ENCODE measurements around the gene STAP2.
A peak's percentile ranks its signal among the peaks of the same experiment; 100 is the strongest.
"Not testable (repeated sequence)": the region's sequence is repeated elsewhere in the genome, so short reads cannot be mapped to it uniquely, and the experiment has no call there.

STAP2 gene

GRCh38 chr19:4329858-4330257 lies 8.8 kb downstream of the STAP2 start:
- Histone ChIP-seq H3K4me1 (ENCODE audit: insufficient read depth, low read length) (peaks cover 13% of the 10 kb centered on the region), H3K27me3 (ENCODE audit: control insufficient read depth in 1 of 2, insufficient read depth in 2 of 2, low read length in 2 of 2) (peaks cover 0 to 26% of the 10 kb centered on the region in 2 donors), H3K36me3 (ENCODE audit: insufficient read depth, low read length) (no peaks in the 10 kb centered on the region), H3K27ac (ENCODE audit: low read depth, low read length) (no peak overlapping the region), H3K9ac (ENCODE audit: low read length) (no peak overlapping the region), H3K9me3 (ENCODE audit: low read length) (no peaks in the 10 kb centered on the region), H3K4me3 (ENCODE audit: low read depth in 1 of 2, low read length in 2 of 2) (no peak overlapping the region)

GRCh38 chr19:4328991-4329681 lies 9.5 kb downstream of the STAP2 start:
- H3K36me3 ChIP-seq (ENCODE audit: insufficient read depth, low read length); H3K9ac ChIP-seq (ENCODE audit: low read length); H3K9me3 ChIP-seq (ENCODE audit: low read length); H3K27ac ChIP-seq (ENCODE audit: low read depth, low read length): not testable (repeated sequence)
- peak overlapping the region in 1 of 2 donors; percentile 47 for H3K4me3 ChIP-seq (ENCODE audit: low read depth in 1 of 2, low read length in 2 of 2)
- H3K4me1 ChIP-seq (ENCODE audit: insufficient read depth, low read length): peaks cover 13% of the 10 kb centered on the region
- peaks cover 0 to 26% of the 10 kb centered on the region in 2 donors for H3K27me3 ChIP-seq (ENCODE audit: control insufficient read depth in 1 of 2, insufficient read depth in 2 of 2, low read length in 2 of 2)

- Histone ChIP-seq H3K36me3 (ENCODE audit: insufficient read depth, low read length) (no peaks in the 10 kb centered on the region), H3K9ac (ENCODE audit: low read length) (no peak overlapping the region), H3K27ac (ENCODE audit: low read depth, low read length) (no peak overlapping the region), H3K4me1 (ENCODE audit: insufficient read depth, low read length) (peaks cover 13% of the 10 kb centered on the region), H3K9me3 (ENCODE audit: low read length) (no peaks in the 10 kb centered on the region), H3K4me3 (ENCODE audit: low read depth in 1 of 2, low read length in 2 of 2) (peak overlapping the region in 1 of 2 donors; percentile 63), H3K27me3 (ENCODE audit: control insufficient read depth in 1 of 2, insufficient read depth in 2 of 2, low read length in 2 of 2) (peaks cover 0 to 26% of the 10 kb centered on the region in 2 donors)
These were observed 10.2 kb downstream of the STAP2 start for GRCh38 chr19:4328243-4328990.

GRCh38 chr19:4327877-4328242 lies 10.8 kb downstream of the STAP2 start:
- peaks cover 13% of the 10 kb centered on the region for H3K4me1 ChIP-seq (ENCODE audit: insufficient read depth, low read length)
- H3K27ac ChIP-seq (ENCODE audit: low read depth, low read length): no peak overlapping the region
- H3K36me3 ChIP-seq (ENCODE audit: insufficient read depth, low read length): no peaks in the 10 kb centered on the region
- H3K9ac ChIP-seq (ENCODE audit: low read length): peak overlapping the region; percentile 44
- no peaks in the 10 kb centered on the region for H3K9me3 ChIP-seq (ENCODE audit: low read length)
- peaks cover 0 to 26% of the 10 kb centered on the region in 2 donors for H3K27me3 ChIP-seq (ENCODE audit: control insufficient read depth in 1 of 2, insufficient read depth in 2 of 2, low read length in 2 of 2)
- H3K4me3 ChIP-seq (ENCODE audit: low read depth in 1 of 2, low read length in 2 of 2): peak overlapping the region; percentile 27 to 63

GRCh38 chr19:4327252-4327876 lies 11.3 kb downstream of the STAP2 start:
- Histone ChIP-seq H3K36me3 (ENCODE audit: insufficient read depth, low read length) (no peaks in the 10 kb centered on the region), H3K4me1 (ENCODE audit: insufficient read depth, low read length) (peaks cover 13% of the 10 kb centered on the region), H3K27me3 (ENCODE audit: control insufficient read depth in 1 of 2, insufficient read depth in 2 of 2, low read length in 2 of 2) (peaks cover 0 to 26% of the 10 kb centered on the region in 2 donors), H3K9me3 (ENCODE audit: low read length) (no peaks in the 10 kb centered on the region), H3K27ac (ENCODE audit: low read depth, low read length) (no peak overlapping the region), H3K9ac (ENCODE audit: low read length) (peak overlapping the region; percentile 44), H3K4me3 (ENCODE audit: low read depth in 1 of 2, low read length in 2 of 2) (peak overlapping the region; percentile 27 to 63)

- peak overlapping the region in 1 of 2 donors; percentile 63 for H3K4me3 ChIP-seq (ENCODE audit: low read depth in 1 of 2, low read length in 2 of 2)
These were observed 11.8 kb downstream of the STAP2 start for GRCh38 chr19:4326837-4327251.

GRCh38 chr19:4326215-4326836 lies 12.3 kb downstream of the STAP2 start:
- Histone ChIP-seq H3K4me3 (ENCODE audit: low read depth in 1 of 2, low read length in 2 of 2) (no peak overlapping the region), H3K27me3 (ENCODE audit: control insufficient read depth in 1 of 2, insufficient read depth in 2 of 2, low read length in 2 of 2) (peaks cover 0 to 26% of the 10 kb centered on the region in 2 donors), H3K4me1 (ENCODE audit: insufficient read depth, low read length) (peaks cover 13% of the 10 kb centered on the region), H3K9ac (ENCODE audit: low read length) (no peak overlapping the region), H3K9me3 (ENCODE audit: low read length) (no peaks in the 10 kb centered on the region), H3K27ac (ENCODE audit: low read depth, low read length) (no peak overlapping the region), H3K36me3 (ENCODE audit: insufficient read depth, low read length) (no peaks in the 10 kb centered on the region)

More at GRCh38 chr19:4326837-4327251, 11.8 kb downstream of the STAP2 start:
- H3K27me3 ChIP-seq (ENCODE audit: control insufficient read depth in 1 of 2, insufficient read depth in 2 of 2, low read length in 2 of 2): peaks cover 0 to 26% of the 10 kb centered on the region in 2 donors
- H3K27ac ChIP-seq (ENCODE audit: low read depth, low read length): no peak overlapping the region
- H3K4me1 ChIP-seq (ENCODE audit: insufficient read depth, low read length): peaks cover 13% of the 10 kb centered on the region
- no peaks in the 10 kb centered on the region for H3K9me3 ChIP-seq (ENCODE audit: low read length)
- no peaks in the 10 kb centered on the region for H3K36me3 ChIP-seq (ENCODE audit: insufficient read depth, low read length)
- H3K9ac ChIP-seq (ENCODE audit: low read length): no peak overlapping the region

GRCh38 chr19:4324228-4324627 lies 14.4 kb downstream of the STAP2 start:
- no peaks in the 10 kb centered on the region for H3K9me3 ChIP-seq (ENCODE audit: low read length)
- H3K4me1 ChIP-seq (ENCODE audit: insufficient read depth, low read length): peaks cover 13% of the 10 kb centered on the region
- H3K9ac ChIP-seq (ENCODE audit: low read length): no peak overlapping the region
- no peaks in the 10 kb centered on the region for H3K36me3 ChIP-seq (ENCODE audit: insufficient read depth, low read length)
- H3K27ac ChIP-seq (ENCODE audit: low read depth, low read length): no peak overlapping the region
- no peak overlapping the region for H3K4me3 ChIP-seq (ENCODE audit: low read depth in 1 of 2, low read length in 2 of 2)
- peaks cover 0 to 26% of the 10 kb centered on the region in 2 donors for H3K27me3 ChIP-seq (ENCODE audit: control insufficient read depth in 1 of 2, insufficient read depth in 2 of 2, low read length in 2 of 2)

- peaks cover 0 to 25% of the 10 kb centered on the region in 2 donors for H3K27me3 ChIP-seq (ENCODE audit: control insufficient read depth in 1 of 2, insufficient read depth in 2 of 2, low read length in 2 of 2)
- H3K27ac ChIP-seq (ENCODE audit: low read depth, low read length): no peak overlapping the region
- no peaks in the 10 kb centered on the region for H3K36me3 ChIP-seq (ENCODE audit: insufficient read depth, low read length)
- no peaks in the 10 kb centered on the region for H3K9me3 ChIP-seq (ENCODE audit: low read length)
- no peak overlapping the region for H3K4me3 ChIP-seq (ENCODE audit: low read depth in 1 of 2, low read length in 2 of 2)
- no peak overlapping the region for H3K9ac ChIP-seq (ENCODE audit: low read length)
- peaks cover 8% of the 10 kb centered on the region for H3K4me1 ChIP-seq (ENCODE audit: insufficient read depth, low read length)
These were observed 14.9 kb downstream of the STAP2 start for GRCh38 chr19:4323692-4324091.

- Histone ChIP-seq H3K27me3 (ENCODE audit: control insufficient read depth in 1 of 2, insufficient read depth in 2 of 2, low read length in 2 of 2) (peaks cover 0 to 22% of the 10 kb centered on the region in 2 donors), H3K27ac (ENCODE audit: low read depth, low read length) (no peak overlapping the region), H3K9me3 (ENCODE audit: low read length) (no peaks in the 10 kb centered on the region), H3K36me3 (ENCODE audit: insufficient read depth, low read length) (no peaks in the 10 kb centered on the region), H3K4me1 (ENCODE audit: insufficient read depth, low read length) (peaks cover 6% of the 10 kb centered on the region), H3K4me3 (ENCODE audit: low read depth in 1 of 2, low read length in 2 of 2) (no peak overlapping the region), H3K9ac (ENCODE audit: low read length) (no peak overlapping the region)
These were observed 15.5 kb downstream of the STAP2 start for GRCh38 chr19:4322942-4323665.

Data from muscle layer of colon (tissue), 2 donors.